AG04450 (cell line): ENCODE results near the gene DGKI. TPM values are rescaled to one million over a fixed set of nuclear protein-coding genes. Genes with fewer than 3 reads are reported as not detected.

Experiments used
- CTCF ChIA-PET: fragments of 300-600, 350-600 bp; formaldehyde crosslinking; extraction: SDS; loops from one replicate; lab custom pipeline; 2022; ENCODE audit warnings: antibody characterized with exemption, inconsistent platforms; lab: Charles Lee
- POLR2A ChIA-PET: fragments of 350-600 bp; formaldehyde crosslinking; extraction: SDS; loops from one replicate; lab custom pipeline; 2021; ENCODE audit warnings: antibody characterized with exemption, inconsistent platforms; lab: Yijun Ruan, JAX
- DNase-seq: peaks from one replicate; pipeline ENCODE4 v3.0.0-alpha.2; 2011; ENCODE audit warnings: low read depth, low spot score
- H3K27ac ChIP-seq: one replicate; pipeline ENCODE4 v1.5.1; 2012; ENCODE audit warnings: low read depth, low read length, control low read depth
- H3K27me3 ChIP-seq: one replicate; pipeline ENCODE4 v1.6.0; 2012; ENCODE audit warnings: low read length; ENCODE audit not compliant: control insufficient read depth, insufficient read depth
- H3K4me3 ChIP-seq: 2 replicates; pipeline ENCODE4 v1.5.1; 2011; ENCODE audit warnings: mild to moderate bottlenecking, low read depth, low read length, control low read depth
- H3K9me3 ChIP-seq: 2 replicates; pipeline ENCODE4 v1.5.1; 2012; ENCODE audit warnings: low read length; ENCODE audit not compliant: control insufficient read depth, insufficient read depth
- CTCF ChIP-seq: IDR thresholded peaks from 2 replicates; pipeline ENCODE4 v1.5.1; 2011; ENCODE audit warnings: low read depth, low read length, control low read depth, inconsistent platforms
- polyA minus RNA-seq: library from RNA; depleted of rRNA, polyadenylated mRNA; stranded (reverse); fragments of >200 nt; gene quantifications from 2 replicates; pipeline ENCODE4 v1.2.3, GENCODE V29; 2011; rRNA and poly(A)+ RNA removed
- polyA plus RNA-seq: library from polyadenylated mRNA; depleted of rRNA; stranded (reverse); fragments of >200 nt; gene quantifications from 2 replicates; pipeline ENCODE4 v1.2.3, GENCODE V29; 2011; rRNA removed

DGKI gene
- polyA plus RNA-seq, result 3.1 TPM in 2 replicates
- 13.8 and 14.5 TPM in 2 replicates for polyA minus RNA-seq

- CTCF ChIA-PET, result interaction anchor here (1.0 to 1.2 kb wide), 2 partner anchors 190 to 191 kb away, joined by 3 read pairs; no protein-coding TSS in a partner anchor
- Histone ChIP-seq H3K4me3 (peak within 1 kb of the TSS; percentile 62), H3K9me3 (no peaks in the 10 kb centered on the region; the same call in 1 of the 2 replicates), H3K27ac (no peak within 1 kb of the TSS), H3K27me3 (no peaks in the 10 kb centered on the region)
- no peak for TF ChIP-seq CTCF
- no peak for DNase-seq
- POLR2A ChIA-PET, result interaction anchor here (0.9 kb wide), 1 partner anchor 179 kb away, joined by 4 read pairs; no protein-coding TSS in a partner anchor
These were observed at the start of gene DGKI for GRCh38 chr7:137846827-137847567. DGKI (minus strand) TSS chr7:137846974.

DNA sequence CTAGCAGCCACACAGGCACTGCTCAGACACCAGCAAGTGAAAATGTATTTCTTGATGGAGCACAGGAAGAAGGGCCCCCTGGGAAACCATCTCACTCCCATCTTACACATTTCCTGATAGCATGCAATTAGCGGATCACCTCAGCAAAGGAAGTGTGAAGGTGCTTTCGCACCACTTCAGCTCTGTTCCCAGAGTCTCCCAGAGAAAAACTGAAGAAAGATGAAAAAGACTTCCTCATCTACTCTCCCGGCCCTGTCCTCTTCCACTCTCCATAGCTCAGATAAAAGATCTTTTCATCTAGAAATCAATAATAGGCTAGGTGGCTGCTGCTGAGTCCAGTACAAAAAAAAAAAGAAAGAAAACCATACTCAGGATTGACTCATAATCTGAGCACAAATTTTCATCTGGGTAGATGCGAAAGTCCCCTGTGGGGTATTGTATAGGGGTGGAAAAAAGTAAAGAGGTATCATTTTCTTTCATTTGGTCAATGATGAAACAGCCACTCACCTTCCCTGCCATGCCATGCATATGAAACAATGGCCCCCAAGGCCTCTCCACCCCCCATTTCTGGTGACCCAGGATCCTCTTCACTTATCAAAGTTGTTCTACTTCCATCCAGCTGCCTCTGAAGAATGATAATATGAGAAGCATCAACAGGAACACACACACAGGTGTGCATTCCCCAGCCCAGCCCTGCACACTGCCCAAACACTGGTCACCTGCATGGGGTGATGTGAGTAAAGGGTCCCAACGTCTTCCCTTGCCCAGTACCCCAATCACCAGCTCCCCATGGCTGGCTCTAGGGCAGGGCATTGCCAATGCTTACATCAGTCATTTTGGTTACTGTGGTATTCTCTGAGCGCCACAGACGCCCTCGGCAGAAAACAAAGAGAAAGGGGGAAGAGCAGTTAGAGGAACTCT lies 48.8 kb upstream of the DGKI start:
- H3K27me3 ChIP-seq, result no peaks in the 10 kb centered on the region
- TF ChIP-seq CTCF, result no peak
- CTCF ChIA-PET, result interaction anchor here (0.7 to 15.1 kb wide), 6 partner anchors 12 to 289 kb away, joined by 3 to 119 read pairs (median 8); no protein-coding TSS in a partner anchor
- no peak overlapping the region for H3K27ac ChIP-seq
- no peak for DNase-seq
- no peaks in the 10 kb centered on the region; the same call in 1 of the 2 replicates for H3K9me3 ChIP-seq
- POLR2A ChIA-PET, result interaction anchor here (0.9 kb wide), 1 partner anchor 9 kb away, joined by 3 read pairs; no protein-coding TSS in a partner anchor
- no peak overlapping the region for H3K4me3 ChIP-seq

DNA sequence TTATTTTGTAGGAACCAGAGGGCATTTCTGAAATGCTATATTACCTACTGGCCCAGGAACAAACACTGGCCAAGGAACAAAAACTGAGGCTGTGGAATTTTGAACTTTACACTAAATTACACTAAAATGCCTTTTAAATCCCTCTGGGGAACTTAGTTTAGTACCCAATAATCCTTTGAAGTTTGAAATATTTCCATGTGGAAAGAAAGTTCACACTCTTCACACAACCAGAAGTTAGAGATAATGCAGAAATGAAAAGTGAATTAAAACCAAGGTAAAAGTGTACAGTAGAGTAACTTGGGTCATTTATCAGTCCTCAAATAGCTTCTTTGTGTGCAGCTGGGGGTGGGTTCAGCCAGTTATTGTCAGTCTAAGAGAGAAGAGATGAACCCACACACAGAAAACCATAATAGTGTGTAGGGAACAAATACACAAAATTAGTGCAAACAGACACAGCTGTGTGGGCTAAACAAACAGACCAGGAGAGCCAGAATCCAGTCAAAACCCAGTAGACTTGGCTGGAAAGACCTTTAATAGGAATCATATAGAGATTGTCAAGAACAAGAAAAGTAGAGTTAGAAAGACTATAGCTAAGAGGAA lies 46.5 kb upstream of the DGKI start:
- no peak for DNase-seq
- ChIA-PET POLR2A (interaction anchor here (0.7 kb wide), 1 partner anchor 949 kb away, joined by 4 read pairs; no protein-coding TSS in a partner anchor), CTCF (interaction anchor here (1.2 to 15.1 kb wide), 4 partner anchors 109 to 287 kb away, joined by 3 to 119 read pairs (median 12); partner anchors contain the start of gene CREB3L2)
- no peaks in the 10 kb centered on the region; the same call in 1 of the 2 replicates for H3K9me3 ChIP-seq
- H3K27me3 ChIP-seq, result no peaks in the 10 kb centered on the region
- no peak for TF ChIP-seq CTCF
- H3K4me3 ChIP-seq, result no peak overlapping the region
- H3K27ac ChIP-seq, result no peak overlapping the region

DNA sequence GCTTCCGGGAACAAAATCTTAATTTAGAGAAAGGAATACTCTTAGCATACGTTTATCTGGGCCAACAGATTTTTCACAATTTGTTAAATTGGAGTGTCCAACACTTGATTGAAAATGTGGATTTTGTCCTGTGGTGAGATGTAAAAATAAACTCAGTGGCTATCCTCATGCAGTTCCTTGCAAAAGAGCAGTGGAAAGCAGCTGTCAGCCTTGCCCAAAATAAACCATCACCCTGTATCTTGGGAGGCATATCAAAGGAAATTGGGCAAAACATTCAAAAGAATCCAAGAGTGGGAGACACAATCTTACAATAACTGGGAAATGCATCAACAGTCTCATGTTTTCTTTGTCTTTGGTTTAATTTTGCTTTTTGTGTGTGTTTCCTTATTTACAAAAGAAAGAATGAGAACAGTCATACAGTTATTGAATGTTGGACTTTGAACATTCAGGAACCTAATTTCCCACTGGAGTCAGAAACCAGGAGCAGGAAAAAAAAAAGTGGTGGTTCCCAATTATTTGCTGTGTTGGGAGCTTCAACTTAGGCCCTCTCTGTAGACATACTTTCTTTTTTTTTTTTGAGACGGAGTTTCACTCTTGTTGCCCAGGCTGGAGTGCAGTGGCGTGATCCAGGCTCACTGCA lies 44.4 kb upstream of the DGKI start:
- POLR2A ChIA-PET, result no interaction called here

More for the DNA sequence above, 44.4 kb upstream of the DGKI start:
- H3K27ac ChIP-seq, result no peak overlapping the region
- CTCF ChIA-PET, result interaction anchor here (1.2 to 15.1 kb wide), 4 partner anchors 117 to 285 kb away, joined by 4 to 119 read pairs (median 5); no protein-coding TSS in a partner anchor
- DNase-seq, result no peak
- no peaks in the 10 kb centered on the region for H3K27me3 ChIP-seq
- no peak overlapping the region for H3K4me3 ChIP-seq
- no peaks in the 10 kb centered on the region; the same call in 1 of the 2 replicates for H3K9me3 ChIP-seq
- TF ChIP-seq CTCF, result no peak
